Fibroblast of skin of left quadriceps (primary cell): ENCODE measurements around the gene ABCA6.
"Not testable (repeated sequence)": the region's sequence is repeated elsewhere in the genome, so short reads cannot be mapped to it uniquely, and the experiment has no call there.

Experiments used
- DNase-seq, 2 experiments: peaks; one replicate each; pipeline ENCODE4 v3.0.0-alpha.2; 2013; ENCODE audit warnings: low read depth in 2 of 2

The ABCA6 gene

DNA sequence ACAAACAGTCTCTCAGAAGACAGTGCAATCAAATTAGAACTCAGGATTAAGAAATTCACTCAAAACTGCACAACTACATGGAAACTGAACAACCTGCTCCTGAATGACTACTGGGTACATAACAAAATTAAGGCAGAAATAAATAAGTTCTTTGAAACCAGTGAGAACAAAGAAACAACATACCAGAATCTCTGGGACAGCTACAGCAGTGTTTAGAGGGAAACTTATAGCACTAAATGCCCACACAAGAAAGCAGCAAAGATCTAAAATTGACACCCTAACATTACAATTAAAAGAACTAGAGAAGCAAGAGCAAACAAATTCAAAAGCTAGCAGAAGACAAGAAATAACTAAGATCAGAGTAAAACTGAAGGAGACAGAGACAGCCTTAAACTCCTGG, 68.3 kb downstream of the ABCA6 start:
- not testable (repeated sequence) for DNase-seq

DNA sequence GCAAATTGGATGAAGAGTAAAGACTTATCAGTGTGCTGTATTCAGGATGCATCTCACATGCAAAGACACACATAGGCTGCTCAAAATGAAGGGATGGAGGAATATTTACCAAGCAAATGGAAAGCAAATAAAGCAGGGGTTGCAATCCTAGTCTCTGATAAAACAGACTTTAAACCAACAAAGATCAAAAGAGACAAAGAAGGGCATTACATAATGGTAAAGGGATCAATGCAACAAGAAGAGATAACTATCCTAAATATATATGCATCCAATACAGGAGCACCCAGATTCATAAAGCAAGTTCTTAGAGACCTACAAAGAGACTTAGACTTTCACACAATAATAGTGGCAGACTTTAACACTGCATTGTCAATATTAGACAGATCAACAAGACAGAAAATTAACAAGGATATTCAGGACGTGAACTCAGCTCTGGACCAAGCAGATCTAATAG, 68.9 kb downstream of the ABCA6 start:
- not testable (repeated sequence) for DNase-seq

GRCh38 chr17:69071233-69071586, 70.5 kb downstream of the ABCA6 start:
- not testable (repeated sequence) for DNase-seq

GRCh38 chr17:69070378-69071232, 71.1 kb downstream of the ABCA6 start:
- DNase-seq: not testable (repeated sequence)

- DNase-seq: no peak
Observed at GRCh38 chr17:69069226-69069750, 72.4 kb downstream of the ABCA6 start.

- DNase-seq: no peak
Observed at GRCh38 chr17:69067274-69068047, 74.2 kb downstream of the ABCA6 start.

DNA sequence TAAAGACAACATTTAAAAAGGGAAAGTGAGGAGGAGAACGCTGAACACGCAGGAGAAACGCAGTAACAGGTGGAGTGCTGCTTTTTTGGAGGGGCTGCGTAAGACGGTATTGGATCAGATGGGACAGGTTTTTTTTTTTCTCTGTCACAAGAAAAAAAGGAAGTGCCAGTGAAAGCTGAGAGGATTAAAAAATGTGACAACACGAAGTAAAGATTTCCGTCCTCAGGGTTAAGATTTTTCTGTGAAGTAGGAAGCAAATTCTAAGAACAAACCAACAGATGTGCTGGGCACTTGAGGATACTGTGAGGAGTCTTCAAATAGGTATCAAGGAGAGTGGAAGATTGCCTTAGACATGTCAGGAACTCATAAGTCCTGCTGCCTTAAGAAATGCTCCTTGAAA, 75.2 kb downstream of the ABCA6 start:
- DNase-seq: no peak

GRCh38 chr17:69065113-69065512, 76.6 kb downstream of the ABCA6 start:
- no peak for DNase-seq

DNA sequence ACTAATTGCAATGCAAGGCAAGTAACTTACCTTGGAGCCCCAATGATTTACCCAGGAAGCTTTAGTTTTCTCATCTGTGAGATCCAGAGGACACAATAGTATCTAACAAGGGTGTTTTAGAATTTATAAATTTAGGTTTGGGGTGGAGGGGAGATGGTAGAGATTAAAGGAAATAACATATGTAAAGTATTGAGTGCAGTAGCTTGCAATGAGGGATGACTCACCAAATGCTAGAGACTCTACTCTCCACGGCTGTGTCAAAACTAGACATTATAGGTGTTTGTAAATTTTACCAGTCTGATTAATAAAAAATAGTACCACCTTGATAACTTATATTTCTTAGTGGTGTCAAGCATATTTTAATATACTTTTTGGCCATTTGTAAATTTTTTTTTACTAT, 77.2 kb downstream of the ABCA6 start:
- no peak for DNase-seq

- DNase-seq: no peak
Observed at GRCh38 chr17:69064001-69064400, 77.7 kb downstream of the ABCA6 start.

GRCh38 chr17:69062860-69063581, 78.7 kb downstream of the ABCA6 start:
- no peak for DNase-seq

DNA sequence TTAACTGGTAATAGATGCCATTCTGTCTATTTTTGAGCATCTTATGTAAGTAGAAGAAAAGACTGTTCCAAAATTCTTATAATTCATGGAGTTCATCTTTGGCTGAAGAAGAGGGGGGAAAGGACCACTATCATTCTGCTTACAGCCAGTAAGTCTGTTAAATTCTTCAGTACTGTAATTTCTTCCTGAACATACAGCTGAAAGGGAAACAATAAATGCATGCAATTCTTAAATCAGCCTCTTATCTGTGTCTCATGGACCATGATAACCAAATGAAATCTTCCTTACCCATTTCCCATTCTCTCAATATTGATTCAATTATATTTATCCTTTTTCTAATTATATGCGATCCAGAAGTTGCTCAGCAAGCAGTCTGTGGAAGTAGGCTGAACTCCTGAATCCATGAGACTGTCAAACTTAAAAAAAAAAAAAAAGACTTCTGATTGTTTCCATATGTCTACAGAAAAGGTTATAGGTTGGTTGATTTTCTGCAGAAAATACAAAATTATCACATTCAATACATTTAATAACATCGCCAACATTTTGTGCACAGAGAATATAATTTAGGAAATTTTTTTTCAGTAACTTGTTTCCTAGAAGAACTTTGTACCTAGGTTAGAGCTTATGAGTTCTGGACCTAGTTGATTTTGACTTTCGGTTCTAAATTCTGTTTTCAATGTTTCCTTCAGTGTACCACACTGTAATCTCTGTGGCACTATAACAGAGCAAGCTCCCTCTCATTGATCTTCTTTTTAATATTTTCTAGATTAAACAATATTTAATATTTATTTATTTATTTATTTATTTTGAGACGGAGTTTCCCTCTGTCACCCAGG, 79.8 kb downstream of the ABCA6 start:
- DNase-seq: no peak

DNA sequence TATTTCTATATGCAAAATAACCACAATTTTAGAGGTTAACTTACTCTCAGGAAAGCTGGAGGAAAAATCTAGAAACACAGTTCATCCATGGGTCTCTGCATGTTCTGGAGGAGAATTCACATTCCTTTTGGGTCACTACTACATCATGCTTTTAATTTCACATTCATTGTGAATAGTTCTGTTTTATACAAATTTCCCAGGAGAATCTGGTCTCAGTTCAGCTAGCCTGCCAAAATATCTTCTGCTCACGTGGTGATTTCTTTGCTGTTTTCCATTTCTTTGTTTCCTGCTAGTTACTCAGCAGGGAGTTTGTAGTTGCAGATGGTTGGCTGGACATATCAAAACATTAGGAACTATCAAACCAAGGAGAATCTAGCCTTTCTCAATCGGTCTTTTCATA, 80.9 kb downstream of the ABCA6 start, which contains the start of gene ABCA9:
Gene ABCA9 (minus strand): TSS at position 106 of the 400 bp plus-strand sequence. CDS start 9,801 bp downstream, outside the sequence.
- peak; percentile 71 to 76 for DNase-seq

- no peak for DNase-seq
Observed at GRCh38 chr17:69059458-69060175, 82.1 kb downstream of the ABCA6 start.

GRCh38 chr17:69058165-69058564, 83.5 kb downstream of the ABCA6 start:
- DNase-seq: no peak

GRCh38 chr17:69057280-69057679, 84.4 kb downstream of the ABCA6 start:
- DNase-seq: no peak

DNA sequence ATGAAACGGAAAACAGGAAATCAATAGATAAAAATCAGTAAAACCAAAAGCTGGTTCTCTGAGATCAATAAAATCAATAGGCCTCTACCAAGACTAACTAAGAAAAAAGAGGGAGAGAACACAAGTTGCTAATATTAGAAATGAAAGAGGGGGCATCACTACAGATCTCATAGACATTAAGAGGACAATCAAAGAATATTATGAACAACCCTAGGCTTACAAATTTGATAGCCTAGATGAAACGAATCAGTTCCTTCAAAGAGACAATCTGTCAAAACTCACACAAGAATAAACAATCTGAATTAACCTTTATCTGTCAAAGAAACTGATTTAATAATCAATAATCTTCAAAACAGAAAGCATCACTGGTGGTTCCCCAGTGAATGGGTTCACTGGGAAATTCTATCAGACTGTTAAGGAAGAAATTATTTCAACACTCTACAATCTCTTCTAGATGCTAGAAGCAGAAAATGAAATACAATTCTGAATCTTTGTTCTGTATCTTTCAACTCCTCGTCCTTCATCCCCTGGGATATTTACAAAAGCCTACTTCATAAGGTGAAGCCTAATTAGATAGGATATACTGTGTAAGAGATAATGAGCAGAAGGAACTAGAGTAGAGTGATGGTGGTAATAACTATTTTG, 85.4 kb downstream of the ABCA6 start:
- DNase-seq: no peak

DNA sequence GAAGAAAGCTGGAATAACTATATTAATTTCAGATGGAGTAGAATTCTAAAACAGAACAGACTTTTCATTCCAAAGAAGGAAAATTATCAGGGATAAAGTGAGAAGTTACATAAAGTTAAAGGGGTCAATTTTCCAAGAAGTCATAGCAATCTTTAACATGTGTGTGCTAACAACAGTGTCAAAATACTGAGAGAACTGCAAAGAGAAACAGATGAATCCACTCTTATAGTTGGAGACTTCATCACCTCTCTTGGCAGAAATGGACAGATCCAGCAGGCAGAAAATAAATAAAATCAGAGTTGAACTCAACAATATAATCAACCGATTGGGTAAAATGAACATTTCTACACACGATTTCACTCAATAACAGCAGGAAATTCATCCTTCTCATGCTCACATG, 86.4 kb downstream of the ABCA6 start:
- no peak for DNase-seq

GRCh38 chr17:69050999-69051775, 90.5 kb downstream of the ABCA6 start:
- peak; percentile 39 to 41 for DNase-seq
